Testis (tissue), 3 donors: Measurements from ENCODE around the gene ARR3. TPM values are rescaled to one million over a fixed set of nuclear protein-coding genes. Genes with fewer than 3 reads are reported as not detected.

Source experiments
- DNase-seq: peaks from one replicate; pipeline ENCODE4 v3.0.0-alpha.2; 2019
- H3K27ac ChIP-seq, 2 donors: fragments of 200-600 bp; sonication (generic); one replicate each; pipeline ENCODE4 v1.5.1; 2019
- H3K27me3 ChIP-seq: fragments of 200-600 bp; sonication (generic); one replicate; pipeline ENCODE4 v1.5.1; 2019
- H3K36me3 ChIP-seq: fragments of 200-600 bp; sonication (generic); one replicate; pipeline ENCODE4 v1.5.1; 2017; ENCODE audit warnings: low read depth; ENCODE audit errors: missing control alignments
- H3K4me1 ChIP-seq: fragments of 200-600 bp; sonication (generic); one replicate; pipeline ENCODE4 v1.5.1; 2019
- H3K4me3 ChIP-seq, 2 donors: fragments of 200-600 bp; sonication (generic); one replicate each; pipeline ENCODE4 v1.5.1; 2017 to 2019
- H3K9me3 ChIP-seq: fragments of 200-600 bp; sonication (generic); one replicate; pipeline ENCODE4 v1.5.1; 2017
- POLR2A ChIP-seq: fragments of 450-650 bp; IDR thresholded peaks from one replicate; pipeline ENCODE4 v1.6.1; 2017; ENCODE audit warnings: antibody characterized with exemption, mild to moderate bottlenecking, moderate library complexity
- WGBS, 2 donors: methylation state at CpG; one replicate each; pipeline ENCODE4 v1.1.5; 2018; 5-methylcytosine and 5-hydroxymethylcytosine counted together
- intact Hi-C: fragments of 100-400 bp; cut with DNase I; formaldehyde crosslinking; loops from one replicate; pipeline ENCODE4 v1.15.1; 2023; ENCODE audit warnings: low total_unique reads
- polyA plus RNA-seq: library from polyadenylated mRNA; stranded (reverse); fragments of 350-450 nt; fragmentation: Illumina TruSeq; extraction: RNeasy Lipid Tissue Mini Kit (QIAGEN cat#74804); gene quantifications from one replicate; pipeline ENCODE4 v1.2.3, GENCODE V29; 2014; ENCODE audit warnings: low read depth, low replicate concordance; ENCODE audit not compliant: insufficient read depth
- total RNA-seq, 2 donors: library from RNA; depleted of rRNA; stranded (reverse); fragments of >200 nt; gene quantifications; one replicate each; pipeline ENCODE4 v1.2.3, GENCODE V29; 2016
- TF ChIP-seq, protein P1 (sequence below), 3 experiments: fragments of 450-650 bp in 2 of 3; fragments of 200-600 bp in 1 of 3; sonication (generic) in 1 of 3; IDR thresholded peaks; one replicate each; pipeline ENCODE4 v1.5.1; 2016 to 2019; ENCODE audit warnings: antibody characterized with exemption in 3 of 3, mild to moderate bottlenecking in 2 of 3, moderate library complexity in 1 of 3

Gene ARR3
- total and polyA plus RNA-seq, 3 donors from 2014 or later, result not detected

GRCh38 chrX:70255452-70255851 is 12.7 kb upstream of the ARR3 start:
- Histone ChIP-seq H3K4me3 (no peak overlapping the region), H3K27ac (no peak overlapping the region), H3K4me1 (no peaks in the 10 kb centered on the region), H3K9me3 (no peaks in the 10 kb centered on the region), H3K27me3 (no peaks in the 10 kb centered on the region), H3K36me3 (no peaks in the 10 kb centered on the region)
- WGBS, 2 donors, result 82 to 100% methylated on average over 2 of the region's 2 CpGs
- no peak for DNase-seq
- intact Hi-C loops, result no loop called here
- no peak for TF ChIP-seq POLR2A
- TF ChIP-seq, protein P1, sequence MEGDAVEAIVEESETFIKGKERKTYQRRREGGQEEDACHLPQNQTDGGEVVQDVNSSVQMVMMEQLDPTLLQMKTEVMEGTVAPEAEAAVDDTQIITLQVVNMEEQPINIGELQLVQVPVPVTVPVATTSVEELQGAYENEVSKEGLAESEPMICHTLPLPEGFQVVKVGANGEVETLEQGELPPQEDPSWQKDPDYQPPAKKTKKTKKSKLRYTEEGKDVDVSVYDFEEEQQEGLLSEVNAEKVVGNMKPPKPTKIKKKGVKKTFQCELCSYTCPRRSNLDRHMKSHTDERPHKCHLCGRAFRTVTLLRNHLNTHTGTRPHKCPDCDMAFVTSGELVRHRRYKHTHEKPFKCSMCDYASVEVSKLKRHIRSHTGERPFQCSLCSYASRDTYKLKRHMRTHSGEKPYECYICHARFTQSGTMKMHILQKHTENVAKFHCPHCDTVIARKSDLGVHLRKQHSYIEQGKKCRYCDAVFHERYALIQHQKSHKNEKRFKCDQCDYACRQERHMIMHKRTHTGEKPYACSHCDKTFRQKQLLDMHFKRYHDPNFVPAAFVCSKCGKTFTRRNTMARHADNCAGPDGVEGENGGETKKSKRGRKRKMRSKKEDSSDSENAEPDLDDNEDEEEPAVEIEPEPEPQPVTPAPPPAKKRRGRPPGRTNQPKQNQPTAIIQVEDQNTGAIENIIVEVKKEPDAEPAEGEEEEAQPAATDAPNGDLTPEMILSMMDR (IDR thresholded peaks at IDR 0.05), result no peak

- H3K9me3 ChIP-seq, result no peaks in the 10 kb centered on the region
- no peaks in the 10 kb centered on the region for H3K27me3 ChIP-seq
- H3K4me3 ChIP-seq, result no peak overlapping the region
- no peaks in the 10 kb centered on the region for H3K36me3 ChIP-seq
- DNase-seq, result no peak
- 86 to 100% methylated on average over 3 to 5 of the region's 5 CpGs for WGBS, 2 donors
- intact Hi-C loops, result no loop called here
- no peak overlapping the region for H3K27ac ChIP-seq
- TF ChIP-seq, protein P1 (IDR thresholded peaks at IDR 0.05), result no peak
- no peak for TF ChIP-seq POLR2A
- H3K4me1 ChIP-seq, result no peaks in the 10 kb centered on the region
Observed at GRCh38 chrX:70257423-70258288, 10.5 kb upstream of the ARR3 start.

DNA sequence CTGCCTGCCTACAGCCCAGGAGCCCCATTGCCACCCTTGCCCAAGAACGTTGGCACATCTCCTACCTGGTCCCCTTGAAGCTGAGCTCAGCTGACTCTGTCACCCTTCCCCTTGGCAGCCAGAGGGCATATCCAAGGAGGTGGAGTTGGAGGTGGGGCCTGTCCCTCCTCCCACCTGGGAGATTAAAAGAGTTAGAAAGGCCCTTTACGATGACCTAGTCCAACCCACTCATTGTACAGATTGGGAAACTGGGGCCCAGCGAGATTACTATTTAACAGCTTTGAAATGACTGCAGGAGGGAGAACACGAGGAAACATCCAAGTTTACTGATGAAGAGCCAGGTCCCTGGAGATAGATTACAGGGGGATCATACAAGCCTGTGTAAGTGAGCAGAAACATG is 8.0 kb upstream of the ARR3 start, which contains the start of gene P2RY4:
TSS of gene P2RY4 (minus strand) at position 101 of the 400 bp plus-strand sequence. CDS start 580 bp downstream, outside the sequence.
- H3K4me1 ChIP-seq, result no peaks in the 10 kb centered on the region
- H3K27ac ChIP-seq, result no peak within 1 kb of the TSS
- DNase-seq, result no peak
- no peaks in the 10 kb centered on the region for H3K27me3 ChIP-seq
- TF ChIP-seq POLR2A, result no peak
- TF ChIP-seq, protein P1 (IDR thresholded peaks at IDR 0.05), result no peak
- H3K4me3 ChIP-seq, result no peak within 1 kb of the TSS
- 75 to 77% methylated on average over 2 to 4 of the region's 4 CpGs for WGBS, 2 donors
- intact Hi-C loops, result no loop called here
- H3K9me3 ChIP-seq, result no peaks in the 10 kb centered on the region
- H3K36me3 ChIP-seq, result no peaks in the 10 kb centered on the region

- intact Hi-C loops, result no loop called here
- Histone ChIP-seq H3K36me3 (no peaks in the 10 kb centered on the region), H3K4me1 (no peaks in the 10 kb centered on the region), H3K9me3 (no peaks in the 10 kb centered on the region), H3K27me3 (no peaks in the 10 kb centered on the region), H3K4me3 (no peak overlapping the region), H3K27ac (no peak overlapping the region)
- TF ChIP-seq, protein P1 (IDR thresholded peaks at IDR 0.05), result peak in 1 of 3 experiments; percentile 28
- no peak for TF ChIP-seq POLR2A
- DNase-seq, result peak; percentile 47
- WGBS, 2 donors, result 46 to 62% methylated on average over 5 to 7 of the region's 7 CpGs
Observed at GRCh38 chrX:70262952-70263567, 5.1 kb upstream of the ARR3 start.
